ENCODE measurements around the gene TRIM7. TPM values are rescaled to one million over a fixed set of nuclear protein-coding genes. Genes with fewer than 3 reads are reported as not detected.

TRIM7 gene
- total and polyA plus RNA-seq, 9 of the 15 experiments (the other 6 are each of a cell fraction or from before 2014, with no cell fraction given): 2.6 to 14.9 (median 8.9) TPM

DNA sequence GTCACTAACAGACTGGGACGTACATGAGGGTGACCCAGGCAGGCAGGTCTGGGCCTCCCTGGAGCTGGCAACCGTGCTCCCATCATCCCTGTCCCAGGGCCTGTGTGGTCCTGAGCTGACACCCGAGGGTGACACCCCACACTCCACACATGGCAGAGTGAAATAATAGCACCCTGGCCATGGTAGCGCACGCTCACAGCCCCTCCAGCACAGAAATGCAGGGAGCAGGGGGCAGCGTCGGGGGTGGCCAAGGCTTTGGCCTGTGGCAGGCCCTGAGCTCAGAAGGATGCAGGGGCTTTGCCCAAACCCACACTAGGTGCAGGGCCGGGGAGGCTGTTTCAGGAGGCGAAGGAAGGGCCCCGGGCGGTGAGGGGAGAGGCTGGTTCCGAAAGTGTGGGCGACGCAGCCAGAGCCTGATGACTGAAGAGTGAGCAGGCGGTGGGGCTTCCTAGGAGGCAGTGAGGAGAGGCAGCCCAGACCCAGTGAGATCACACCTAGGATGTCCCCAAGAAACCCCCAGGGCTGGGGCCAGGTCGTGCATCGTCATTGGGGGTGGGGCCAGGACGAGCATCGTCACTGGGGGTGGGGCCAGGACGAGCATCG, 44.7 kb downstream of the TRIM7 start (continued):
- no peak for TF ChIP-seq JUN (IDR thresholded peaks at IDR 0.05; ENCODE audit: borderline replicate concordance, low read depth, low read length)
- peak; percentile 33; the same call in 1 of the 2 replicates for TF ChIP-seq JUN (CRISPR knock-in tag; IDR thresholded peaks at IDR 0.05; ENCODE audit: borderline replicate concordance)
- peak in 1 of 2 experiments; percentile 23; a peak in 1 of 4 replicates for TF ChIP-seq MLLT1 (IDR thresholded peaks at IDR 0.05)
- TF ChIP-seq CTCFL (IDR thresholded peaks at IDR 0.05; ENCODE audit: borderline replicate concordance, insufficient read depth, low read depth, low read length, poor library complexity, severe bottlenecking): no peak
- TF ChIP-seq PKNOX1 (IDR thresholded peaks at IDR 0.05): no peak
- no peak for TF ChIP-seq NR4A1 (CRISPR knock-in tag; IDR thresholded peaks at IDR 0.05)
- TF ChIP-seq NR4A1 (tag; IDR thresholded peaks at IDR 0.05): peak; percentile 85
- TF ChIP-seq, protein P1, sequence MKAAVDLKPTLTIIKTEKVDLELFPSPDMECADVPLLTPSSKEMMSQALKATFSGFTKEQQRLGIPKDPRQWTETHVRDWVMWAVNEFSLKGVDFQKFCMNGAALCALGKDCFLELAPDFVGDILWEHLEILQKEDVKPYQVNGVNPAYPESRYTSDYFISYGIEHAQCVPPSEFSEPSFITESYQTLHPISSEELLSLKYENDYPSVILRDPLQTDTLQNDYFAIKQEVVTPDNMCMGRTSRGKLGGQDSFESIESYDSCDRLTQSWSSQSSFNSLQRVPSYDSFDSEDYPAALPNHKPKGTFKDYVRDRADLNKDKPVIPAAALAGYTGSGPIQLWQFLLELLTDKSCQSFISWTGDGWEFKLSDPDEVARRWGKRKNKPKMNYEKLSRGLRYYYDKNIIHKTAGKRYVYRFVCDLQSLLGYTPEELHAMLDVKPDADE (conservative IDR thresholded peaks at IDR 0.05; ENCODE audit: control insufficient read depth, low read depth, low read length): no peak
- TF ChIP-seq ETV1 (tag; conservative IDR thresholded peaks at IDR 0.05; ENCODE audit: low read depth): 0 out of 2 replicates have a peak, but pooled peaks have one; percentile 12
- TF ChIP-seq EP300 (IDR thresholded peaks at IDR 0.05; ENCODE audit: low read length): no peak
- TF ChIP-seq ESRRB (CRISPR knock-in tag; IDR thresholded peaks at IDR 0.05; ENCODE audit: borderline replicate concordance): no peak
- TF ChIP-seq TSC22D4 (tag; IDR thresholded peaks at IDR 0.05): no peak
- TF ChIP-seq, protein P2, sequence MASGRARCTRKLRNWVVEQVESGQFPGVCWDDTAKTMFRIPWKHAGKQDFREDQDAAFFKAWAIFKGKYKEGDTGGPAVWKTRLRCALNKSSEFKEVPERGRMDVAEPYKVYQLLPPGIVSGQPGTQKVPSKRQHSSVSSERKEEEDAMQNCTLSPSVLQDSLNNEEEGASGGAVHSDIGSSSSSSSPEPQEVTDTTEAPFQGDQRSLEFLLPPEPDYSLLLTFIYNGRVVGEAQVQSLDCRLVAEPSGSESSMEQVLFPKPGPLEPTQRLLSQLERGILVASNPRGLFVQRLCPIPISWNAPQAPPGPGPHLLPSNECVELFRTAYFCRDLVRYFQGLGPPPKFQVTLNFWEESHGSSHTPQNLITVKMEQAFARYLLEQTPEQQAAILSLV (tag; IDR thresholded peaks at IDR 0.05): no peak
- TF ChIP-seq ZNF184 (CRISPR knock-in tag; IDR thresholded peaks at IDR 0.05): no peak
- TF ChIP-seq KLF6 (CRISPR knock-in tag; IDR thresholded peaks at IDR 0.05; ENCODE audit: borderline replicate concordance): no peak
- no peak for TF ChIP-seq PHF20 (IDR thresholded peaks at IDR 0.05; ENCODE audit: partially characterized antibody)
- TF ChIP-seq MTA2 (IDR thresholded peaks at IDR 0.05; ENCODE audit: low read depth): no peak
